Measurements from ENCODE around the gene TBXAS1.
"Not testable (repeated sequence)": the region's sequence is repeated elsewhere in the genome, so short reads cannot be mapped to it uniquely, and the experiment has no call there.

TBXAS1 gene

DNA sequence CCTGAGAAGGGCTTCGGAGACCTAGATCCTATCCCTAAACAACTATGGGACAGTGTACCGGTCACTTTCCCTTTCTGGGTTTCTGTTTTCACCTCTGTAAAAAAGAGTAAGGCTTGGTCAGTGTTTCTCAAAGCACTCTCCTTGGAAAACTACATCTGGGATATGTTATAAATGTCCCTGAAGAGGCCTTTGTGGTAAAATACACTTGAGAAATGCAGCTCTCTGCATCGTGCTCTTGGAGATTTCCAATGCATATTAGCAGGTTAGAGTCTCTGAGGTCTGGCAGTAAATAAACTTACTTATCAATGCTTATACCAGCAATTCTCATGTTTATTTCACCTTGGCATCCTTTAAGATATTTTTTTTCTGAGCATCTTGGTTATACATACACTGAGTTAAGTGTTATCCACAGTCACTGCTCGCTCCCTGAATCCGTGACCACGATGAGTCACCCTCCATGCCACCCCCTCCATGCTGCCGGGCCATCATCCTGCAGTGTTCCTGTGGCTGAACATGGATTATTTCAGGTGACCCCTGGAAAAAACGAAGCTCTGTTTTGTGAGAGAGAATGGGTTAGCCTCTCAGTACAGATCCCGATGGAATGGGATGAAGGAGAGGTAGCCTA, 3.3 kb upstream of the TBXAS1 start:
- no peak for DNase-seq (ENCODE audit: low spot score)

- no peak for DNase-seq (ENCODE audit: low spot score)
These were observed 2.0 kb upstream of the TBXAS1 start for GRCh38 chr7:139827042-139827441.

DNA sequence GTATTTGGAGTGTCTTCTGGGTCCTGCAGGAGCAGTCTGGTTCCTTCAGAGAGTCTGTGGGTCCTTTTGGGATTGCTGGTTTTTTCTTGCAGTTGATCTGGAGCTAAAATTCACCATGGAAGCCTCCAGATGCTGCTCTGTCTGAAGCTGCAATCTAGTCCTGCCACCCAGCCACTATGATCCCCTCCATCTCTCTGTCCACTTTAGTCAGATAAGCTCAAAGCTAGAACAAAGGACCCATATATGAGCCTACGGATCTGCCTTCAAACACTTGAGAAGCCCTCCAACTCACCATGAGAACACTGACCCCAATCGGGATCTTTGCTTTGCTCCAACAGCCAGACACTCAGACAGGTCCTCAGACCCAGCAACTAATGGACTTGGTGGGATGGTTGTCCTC, 618 bp upstream of the TBXAS1 start:
- DNase-seq (ENCODE audit: low spot score) = no peak

DNA sequence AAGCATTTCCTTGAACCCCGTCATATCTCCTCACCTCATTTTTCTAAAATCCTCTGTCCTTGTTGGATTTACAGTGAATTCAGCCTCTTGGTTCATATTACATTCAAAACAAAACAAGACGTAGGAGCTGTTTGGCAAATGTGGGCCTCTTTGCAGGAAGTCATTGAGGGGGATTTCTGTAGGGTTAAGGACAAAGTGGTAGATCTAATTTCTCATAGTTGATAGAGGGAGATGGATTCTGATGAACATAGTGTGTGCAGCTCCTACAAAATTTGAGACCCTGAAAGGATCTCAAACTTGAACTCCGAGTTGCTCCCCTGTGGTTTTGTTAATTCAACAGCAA, 682 bp downstream of the TBXAS1 start:
- DNase-seq (ENCODE audit: low spot score) = no peak

GRCh38 chr7:139830292-139830691, 1.2 kb downstream of the TBXAS1 start:
- DNase-seq (ENCODE audit: low spot score) = no peak

GRCh38 chr7:139830782-139831501, 1.9 kb downstream of the TBXAS1 start:
- DNase-seq (ENCODE audit: low spot score) = no peak

DNA sequence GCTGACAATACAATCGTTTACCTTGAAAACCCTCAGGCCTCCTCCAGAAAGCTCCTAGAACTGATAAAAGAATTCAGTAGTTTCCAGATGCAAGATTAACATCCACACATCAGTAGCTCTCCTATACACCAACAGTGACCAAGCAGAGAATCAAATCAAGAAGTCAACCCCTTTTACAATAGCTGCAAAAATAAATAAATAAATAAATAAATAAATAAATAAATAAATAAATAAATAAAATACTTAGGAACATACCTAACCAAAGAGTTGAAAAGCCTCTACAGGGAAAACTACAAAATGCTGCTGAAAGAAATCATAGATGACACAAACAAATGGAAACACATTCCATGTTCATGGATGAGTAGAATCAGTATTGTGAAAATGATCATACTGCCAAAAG, 6.8 kb downstream of the TBXAS1 start:
- DNase-seq (ENCODE audit: low spot score) = not testable (repeated sequence)

- not testable (repeated sequence) for DNase-seq (ENCODE audit: low spot score)
These were observed 8.2 kb downstream of the TBXAS1 start for GRCh38 chr7:139837291-139837690.

DNA sequence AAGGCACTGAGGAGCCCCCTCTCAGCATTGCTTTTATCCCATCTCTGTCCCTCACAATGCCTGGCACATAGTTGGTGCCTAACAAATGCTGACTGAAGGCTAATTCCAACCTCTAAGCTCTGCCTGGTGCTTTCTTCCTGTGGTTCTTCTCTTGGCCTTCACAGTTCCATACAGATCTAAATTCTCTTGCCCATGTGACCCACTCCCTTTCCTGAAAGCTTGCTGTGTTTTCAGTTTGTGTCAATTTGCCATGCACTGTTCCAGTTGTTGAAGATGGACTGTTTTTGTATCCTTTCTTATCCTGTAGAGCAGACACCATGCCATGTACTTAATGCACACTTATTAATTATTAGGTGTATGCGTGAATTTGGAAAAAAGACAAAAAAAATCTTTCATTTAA, 9.2 kb downstream of the TBXAS1 start:
- no peak for DNase-seq (ENCODE audit: low spot score)

GRCh38 chr7:139838876-139839275, 9.8 kb downstream of the TBXAS1 start:
- DNase-seq (ENCODE audit: low spot score) = no peak

DNA sequence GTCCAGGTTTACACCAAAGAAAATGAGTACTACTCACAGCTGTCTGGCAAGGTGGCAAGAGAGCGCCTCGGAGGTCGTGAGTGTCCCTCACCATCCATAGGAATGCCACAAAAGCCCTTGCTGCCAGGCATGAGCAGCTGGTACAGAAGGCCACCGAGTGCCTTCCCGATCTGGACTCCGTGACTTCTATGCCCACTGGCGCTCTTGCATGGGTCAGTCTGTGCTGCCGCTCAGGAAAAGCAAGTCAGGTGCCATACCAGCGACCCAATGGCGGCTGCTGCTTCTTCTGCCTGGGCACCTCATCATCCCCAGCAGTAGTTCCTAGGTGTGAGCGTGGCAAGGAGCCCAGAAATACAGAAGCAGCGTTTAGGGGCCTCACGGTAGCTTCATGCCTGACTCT, 11.7 kb downstream of the TBXAS1 start:
- no peak for DNase-seq (ENCODE audit: low spot score)

DNA sequence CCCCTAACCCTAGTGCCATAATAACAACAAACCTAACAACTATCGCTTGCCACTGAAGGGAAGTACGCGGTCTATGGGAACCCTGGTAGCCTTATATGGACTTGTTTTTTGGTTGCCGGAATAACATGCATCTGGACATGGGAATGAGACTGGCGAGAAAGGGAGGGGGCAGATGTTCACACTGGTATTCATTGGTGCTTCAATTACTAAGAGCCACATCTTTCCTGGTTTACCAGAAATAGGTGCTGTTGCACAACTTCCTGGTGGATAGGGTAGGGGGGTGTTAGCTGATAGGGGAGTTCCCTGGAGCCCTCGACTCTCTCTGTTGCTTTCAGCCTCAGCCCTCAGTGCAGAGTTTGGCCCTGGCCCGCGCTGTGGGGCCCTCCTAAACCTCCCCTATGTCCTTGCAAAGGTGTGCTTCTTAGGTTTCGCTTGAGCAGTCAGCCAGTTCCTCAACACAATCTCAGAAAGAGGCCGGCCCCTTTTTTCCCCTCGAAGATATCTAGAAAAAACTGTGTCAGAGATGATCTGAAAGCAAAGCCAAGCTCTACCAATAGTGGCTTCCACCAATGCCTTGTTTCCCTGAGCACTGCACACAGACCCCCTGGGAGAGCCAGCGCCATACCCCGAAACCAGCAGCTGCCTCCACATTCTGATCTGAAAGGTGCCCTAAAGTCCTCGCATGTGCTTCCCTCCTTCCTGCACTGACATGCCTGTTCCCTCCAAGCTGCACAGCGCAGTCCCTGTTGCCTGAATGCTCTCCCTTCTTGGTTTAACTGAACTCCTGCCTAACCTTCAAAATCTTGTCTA, 13.5 kb downstream of the TBXAS1 start:
- no peak for DNase-seq (ENCODE audit: low spot score)

GRCh38 chr7:139843211-139843537, 14.1 kb downstream of the TBXAS1 start:
- not testable (repeated sequence) for DNase-seq (ENCODE audit: low spot score)

GRCh38 chr7:139844779-139845442, 15.8 kb downstream of the TBXAS1 start:
- DNase-seq (ENCODE audit: low spot score) = no peak

DNA sequence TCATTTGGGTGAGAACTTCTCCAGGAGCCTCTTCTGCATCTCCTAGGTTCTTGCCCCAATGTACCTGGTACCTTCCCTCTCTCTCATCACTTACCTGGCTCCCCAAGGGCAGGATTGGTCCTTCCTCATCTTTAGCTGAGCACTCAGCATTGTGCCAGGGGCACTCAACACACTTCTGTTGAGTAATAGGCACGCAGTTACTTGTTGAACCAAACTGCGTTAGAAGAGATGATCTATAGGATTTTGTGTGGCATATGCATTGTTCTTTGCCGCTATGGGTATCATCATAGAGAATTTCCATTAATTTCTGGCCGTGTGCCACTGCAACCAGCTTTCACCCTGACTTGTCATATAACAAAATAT, 16.4 kb downstream of the TBXAS1 start:
- DNase-seq (ENCODE audit: low spot score) = no peak

GRCh38 chr7:139846297-139846696, 17.2 kb downstream of the TBXAS1 start:
- DNase-seq (ENCODE audit: low spot score) = no peak

GRCh38 chr7:139848274-139848673, 19.2 kb downstream of the TBXAS1 start:
- DNase-seq (ENCODE audit: low spot score) = no peak

DNA sequence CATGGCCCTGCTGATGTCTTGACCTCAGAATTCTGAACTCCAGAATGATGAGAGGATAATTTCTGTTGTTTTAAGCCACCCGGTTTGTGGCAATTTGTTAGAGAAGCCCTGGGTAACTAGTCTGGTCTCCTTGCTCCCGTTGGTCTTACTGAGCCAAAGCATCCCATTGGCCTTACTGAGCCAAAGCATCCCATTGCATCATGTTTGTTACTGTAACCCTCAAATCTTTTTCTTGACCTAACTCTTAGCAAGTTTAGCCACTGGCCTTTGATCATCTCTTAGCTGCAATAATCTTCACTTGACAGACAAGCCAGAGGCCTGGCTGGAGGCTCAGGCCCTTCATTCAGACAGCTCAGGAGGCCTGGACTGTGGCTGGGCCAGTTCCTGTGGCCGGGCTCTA, 21.8 kb downstream of the TBXAS1 start:
- no peak for DNase-seq (ENCODE audit: low spot score)

DNA sequence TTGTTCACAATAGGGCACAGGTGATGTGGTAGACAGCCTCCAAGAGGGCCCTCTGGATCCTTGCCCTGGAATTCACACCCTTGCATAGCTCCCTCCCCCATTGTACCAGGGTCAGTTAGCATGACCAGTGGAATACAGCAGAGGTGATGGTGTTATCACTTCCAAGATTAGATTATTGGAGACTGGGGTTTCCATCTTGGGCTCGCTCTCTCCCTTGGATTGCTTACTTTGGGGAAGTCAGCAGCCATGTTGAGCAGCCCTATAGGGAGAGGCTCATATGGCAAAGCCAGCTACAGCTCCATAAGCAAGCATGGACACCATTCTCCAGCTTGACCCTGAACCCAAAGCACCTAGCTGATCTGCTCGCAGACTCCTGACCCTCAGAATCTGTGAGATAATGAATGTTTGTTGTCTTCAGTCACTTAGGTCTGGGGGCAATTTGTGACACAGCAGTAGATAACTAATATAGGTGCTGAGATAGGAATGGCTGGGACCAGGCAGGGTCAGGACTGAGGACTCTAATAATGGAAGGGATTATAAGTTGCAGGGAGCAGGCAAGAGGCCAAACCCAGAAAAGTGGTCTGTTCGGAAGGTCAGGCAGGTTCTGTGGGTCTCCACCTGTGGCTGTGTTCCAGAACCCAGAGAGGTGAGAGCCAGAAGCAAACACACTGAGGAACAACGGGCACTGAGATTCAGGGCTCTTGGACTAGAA, 22.9 kb downstream of the TBXAS1 start:
- no peak for DNase-seq (ENCODE audit: low spot score)

GRCh38 chr7:139852482-139852845, 23.4 kb downstream of the TBXAS1 start:
- no peak for DNase-seq (ENCODE audit: low spot score)

DNA sequence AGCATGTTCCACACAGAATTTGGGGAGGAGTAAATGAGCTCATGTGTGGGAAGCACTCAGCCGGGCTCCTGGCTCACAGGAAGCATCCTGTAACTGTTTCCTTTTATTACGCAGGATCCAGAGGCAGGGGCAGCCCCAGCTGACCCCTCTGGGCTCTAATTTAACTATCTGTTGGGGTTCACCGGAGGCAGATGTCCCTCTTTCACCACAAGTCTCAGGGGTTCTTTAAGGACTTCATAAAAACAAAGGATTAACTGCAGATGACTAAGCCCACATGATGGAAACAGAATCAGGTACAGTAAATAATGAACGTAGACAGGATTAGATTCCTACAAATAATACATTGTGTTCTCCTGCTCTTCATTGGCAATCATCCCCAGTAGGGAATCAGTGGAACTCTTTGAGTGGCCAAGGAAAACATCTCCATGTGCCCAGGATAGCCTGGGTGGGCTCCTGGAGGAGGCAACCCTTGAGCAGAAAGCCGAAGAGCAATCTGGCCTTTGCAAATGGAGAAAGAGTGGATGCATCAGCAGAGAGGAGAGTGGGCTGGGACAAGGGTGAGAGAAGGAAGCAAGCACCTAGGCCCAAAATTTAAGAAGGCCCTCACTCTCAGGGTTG, 24.6 kb downstream of the TBXAS1 start:
- no peak for DNase-seq (ENCODE audit: low spot score)

DNA sequence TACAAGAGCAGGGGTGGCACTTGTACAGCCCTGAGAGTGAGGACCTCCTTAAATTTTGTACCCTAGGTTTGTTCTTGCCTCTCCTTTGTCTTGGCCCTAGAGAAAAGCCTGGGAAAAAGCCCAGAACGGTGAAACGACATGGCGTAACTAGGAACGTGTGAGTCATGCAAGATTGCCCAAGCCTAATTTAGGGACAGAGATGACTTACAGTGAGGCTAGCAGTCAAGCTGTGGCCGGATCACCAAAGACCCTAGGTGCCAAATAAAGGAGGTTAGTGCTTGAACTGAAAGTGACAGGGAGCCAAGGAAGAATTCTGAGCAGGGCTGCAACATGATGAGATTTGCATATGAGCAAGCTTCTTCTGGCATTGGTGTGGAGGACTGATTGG, 25.1 kb downstream of the TBXAS1 start:
- DNase-seq (ENCODE audit: low spot score) = no peak

Measured in CD4-positive, alpha-beta T cell treated with Interleukin-15 for 4 hours (primary cell).